HCT116 (cell line): Measurements from ENCODE around the gene WDR64. TPM values are rescaled to one million over a fixed set of nuclear protein-coding genes. Genes with fewer than 3 reads are reported as not detected.

Experiments
- ATAC-seq: fragments of 200-7000 bp; cut with Tn5 transposase; 2 replicates; pipeline ENCODE4 v1.9.1; 2020; ENCODE audit warnings: mild to moderate bottlenecking, moderate library complexity
- BruUV-seq: library from RNA; stranded (reverse); fragments of 400-500 nt; replicated peaks from 2 replicates; lab custom pipeline; 2021; lab: Mats Ljungman, UMichigan
- CTCF ChIA-PET: fragments of 300-600 bp; sonication (Branson Sonifier 250); formaldehyde crosslinking; loops from one replicate; lab custom pipeline; 2021; ENCODE audit warnings: antibody characterized with exemption; lab: Charles Lee
- POLR2A ChIA-PET: fragments of 300-600, 350-600 bp; sonication (Branson Sonifier 250); formaldehyde crosslinking; loops from one replicate; lab custom pipeline; 2021; ENCODE audit warnings: antibody characterized with exemption; lab: Charles Lee
- RAD21 ChIA-PET, 2 experiments: fragments of 300-600 bp; sonication (Branson Sonifier 250); formaldehyde crosslinking; loops; one replicate each; lab custom pipeline; 2023; ENCODE audit warnings: low total read pairs in 2 of 2; ENCODE audit not compliant: uncharacterized antibody in 2 of 2, unreplicated experiment in 2 of 2, low non-redundant PET in 1 of 2; lab: Charles Lee
- DNase-seq: peaks from one replicate; pipeline ENCODE4 v3.0.0-alpha.2; 2010; ENCODE audit warnings: low read depth, low spot score
- H2AFZ ChIP-seq: fragments of 200-600 bp; shearing (Covaris generic), sonication (generic); 2 replicates; pipeline ENCODE4 v1.6.1; 2017; ENCODE audit warnings: low read depth, mixed run types, mixed read lengths, antibody characterized with exemption, low read length; ENCODE audit not compliant: poor library complexity, severe bottlenecking
- H3K27ac ChIP-seq: 2 replicates; pipeline ENCODE4 v1.5.1; 2012; ENCODE audit warnings: low read depth, low read length
- H3K27me3 ChIP-seq: fragments of 200-600 bp; sonication (generic); 2 replicates; pipeline ENCODE4 v1.6.1; 2016; ENCODE audit warnings: mixed run types, low read length, mixed read lengths; ENCODE audit not compliant: insufficient read depth
- H3K36me3 ChIP-seq, 2 experiments: fragments of 200-500 bp in 1 of 2; fragments of 200-600 bp in 1 of 2; sonication (Bioruptor generic) in 1 of 2; sonication (generic) in 1 of 2; 2 replicates each; pipeline versions ENCODE4 v1.5.1 to v1.6.1; 2014 to 2016; ENCODE audit warnings: low read length in 2 of 2, inconsistent platforms in 1 of 2, mixed read lengths in 1 of 2, mixed run types in 1 of 2; ENCODE audit not compliant: insufficient read depth in 2 of 2, control insufficient read depth in 1 of 2
- H3K4me1 ChIP-seq, 2 experiments: fragments of 200-600 bp in 1 of 2; sonication (generic) in 1 of 2; 2 replicates each; pipeline versions ENCODE4 v1.5.1 to v1.6.1; 2012 to 2017; ENCODE audit warnings: low read length in 2 of 2, inconsistent platforms in 1 of 2, mild to moderate bottlenecking in 1 of 2, mixed read lengths in 1 of 2, mixed run types in 1 of 2, moderate library complexity in 1 of 2; ENCODE audit not compliant: insufficient read depth in 2 of 2, control insufficient read depth in 1 of 2
- H3K4me2 ChIP-seq: fragments of 200-600 bp; sonication (generic); 2 replicates; pipeline ENCODE4 v1.6.1; 2017; ENCODE audit warnings: mixed run types, low read length, mixed read lengths
- H3K4me3 ChIP-seq, 2 experiments: fragments of 200-600 bp in 1 of 2; sonication (generic) in 1 of 2; replicated peaks in 1 of 2; 2 replicates each; pipeline ENCODE4 v1.5.1; 2011 to 2016; ENCODE audit warnings: low read length in 2 of 2, control low read depth in 1 of 2, low read depth in 1 of 2, mild to moderate bottlenecking in 1 of 2, mixed read lengths in 1 of 2, mixed run types in 1 of 2
- H3K79me2 ChIP-seq: fragments of 200-600 bp; sonication (generic); 2 replicates; pipeline ENCODE4 v1.6.1; 2017; ENCODE audit warnings: mild to moderate bottlenecking, mixed run types, low read length, moderate library complexity, mixed read lengths; ENCODE audit not compliant: insufficient read depth
- H3K9ac ChIP-seq: fragments of 200-600 bp; sonication (generic); 2 replicates; pipeline ENCODE4 v1.6.1; 2016; ENCODE audit warnings: low read length, mixed read lengths
- H3K9me2 ChIP-seq: fragments of 200-600 bp; sonication (generic), shearing (Covaris generic); 2 replicates; pipeline ENCODE4 v1.6.1; 2017; ENCODE audit warnings: mixed run types, mild to moderate bottlenecking, moderate library complexity; ENCODE audit not compliant: insufficient read depth
- H3K9me3 ChIP-seq, 2 experiments: fragments of 200-500 bp in 1 of 2; fragments of 200-600 bp in 1 of 2; sonication (Bioruptor generic) in 1 of 2; sonication (generic) in 1 of 2; 2 replicates each; pipeline ENCODE4 v1.6.1; 2014 to 2017; ENCODE audit warnings: low read length in 2 of 2, mixed read lengths in 2 of 2, inconsistent platforms in 1 of 2, low read depth in 1 of 2, mild to moderate bottlenecking in 1 of 2, mixed run types in 1 of 2, moderate library complexity in 1 of 2; ENCODE audit not compliant: control insufficient read depth in 1 of 2, insufficient read depth in 1 of 2
- H4K20me1 ChIP-seq: fragments of 200-600 bp; sonication (generic), shearing (Covaris generic); 2 replicates; pipeline ENCODE4 v1.6.1; 2017; ENCODE audit warnings: mixed run types, mild to moderate bottlenecking, moderate library complexity; ENCODE audit not compliant: insufficient read depth
- CBX3 ChIP-seq: IDR thresholded peaks from 2 replicates; pipeline ENCODE4 v1.6.1; 2012; ENCODE audit warnings: low read depth
- EGR1 ChIP-seq: IDR thresholded peaks from 2 replicates; pipeline ENCODE4 v1.6.1; 2012; ENCODE audit warnings: low read depth
- ELF1 ChIP-seq: IDR thresholded peaks from 2 replicates; pipeline ENCODE4 v1.6.1; 2012; ENCODE audit warnings: low read depth, borderline replicate concordance
- EZH2phosphoT487 ChIP-seq: fragments of 200-600 bp; IDR thresholded peaks from 2 replicates; pipeline ENCODE4 v1.6.1; 2018; ENCODE audit warnings: antibody characterized with exemption, borderline replicate concordance
- JUND ChIP-seq: IDR thresholded peaks from 2 replicates; pipeline ENCODE4 v1.6.1; 2012
- POLR2A ChIP-seq: IDR thresholded peaks from 2 replicates; pipeline ENCODE4 v1.7.0; 2011; ENCODE audit warnings: borderline replicate concordance; ENCODE audit not compliant: insufficient read depth, insufficient read length; ENCODE audit errors: extremely low read depth
- POLR2AphosphoS5 ChIP-seq: IDR thresholded peaks from 2 replicates; pipeline ENCODE4 v1.6.1; 2011; ENCODE audit warnings: mild to moderate bottlenecking, low read depth, low read length, moderate library complexity
- RAD21 ChIP-seq: IDR thresholded peaks from 2 replicates; pipeline ENCODE4 v1.6.1; 2012; ENCODE audit warnings: low read depth, mild to moderate bottlenecking
- SP1 ChIP-seq: IDR thresholded peaks from 2 replicates; pipeline ENCODE4 v1.6.1; 2012; ENCODE audit warnings: low read depth
- TCF7L2 ChIP-seq: IDR thresholded peaks from 2 replicates; pipeline ENCODE4 v1.7.0; 2011; ENCODE audit warnings: borderline replicate concordance, inconsistent platforms; ENCODE audit not compliant: insufficient read depth, insufficient read length; ENCODE audit errors: extremely low read depth
- ZBTB33 ChIP-seq: IDR thresholded peaks from 2 replicates; pipeline ENCODE4 v1.6.1; 2011; ENCODE audit warnings: mild to moderate bottlenecking, low read length, moderate library complexity; ENCODE audit not compliant: insufficient replicate concordance; ENCODE audit errors: extremely low read depth
- ZNF274 ChIP-seq: fragments of 200-500 bp; sonication (Bioruptor generic); IDR thresholded peaks from 2 replicates; pipeline ENCODE4 v1.6.1; 2014; ENCODE audit warnings: mild to moderate bottlenecking, low read depth, low read length, inconsistent platforms
- intact Hi-C: fragments of 100-400 bp; cut with micrococcal nuclease; formaldehyde crosslinking; loops from 2 replicates; pipeline ENCODE4 v1.10.0; 2022
- total RNA-seq: library from RNA; stranded (reverse); gene quantifications from one replicate; pipeline ENCODE4 v1.2.1, GENCODE V29; 2021; ENCODE audit not compliant: unreplicated experiment
- TF ChIP-seq, protein P1 (sequence below), 3 experiments: fragments of 200-600 bp in 1 of 3; sonication (generic) in 1 of 3; IDR thresholded peaks in 2 of 3; conservative IDR thresholded peaks in 1 of 3; 2 replicates each; pipeline ENCODE4 v1.5.1; 2012 to 2017; ENCODE audit warnings: low read depth in 2 of 3, low read length in 2 of 3, antibody characterized with exemption in 1 of 3, borderline replicate concordance in 1 of 3, control low read depth in 1 of 3, mild to moderate bottlenecking in 1 of 3, mixed read lengths in 1 of 3, mixed run types in 1 of 3, moderate library complexity in 1 of 3; ENCODE audit not compliant: insufficient read depth in 1 of 3
- TF ChIP-seq, protein P2 (sequence below): IDR thresholded peaks from 2 replicates; pipeline ENCODE4 v1.6.1; 2012

WDR64 gene
- total RNA-seq, 1 experiment from 2014 or later = not detected

DNA sequence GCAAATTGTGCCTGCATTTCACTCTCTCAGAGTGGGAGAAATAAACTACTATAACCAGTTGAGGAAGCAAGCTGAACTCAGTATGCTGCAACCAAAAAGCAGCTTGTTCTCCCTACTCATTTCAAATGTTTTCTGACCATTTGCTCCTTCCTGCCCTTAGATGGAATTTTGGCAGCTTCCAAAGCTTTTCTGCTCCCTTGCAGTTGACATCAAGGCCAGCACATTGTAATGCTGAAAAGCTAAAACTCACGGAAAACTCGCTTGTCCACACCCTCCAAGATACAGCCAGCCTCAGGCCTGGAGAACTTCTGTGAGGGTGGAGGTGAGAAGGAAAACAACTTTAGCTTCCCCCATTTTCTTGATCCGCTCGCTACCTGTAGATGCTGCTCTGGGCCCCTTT is 6.9 kb upstream of the WDR64 start:
- no peak overlapping the region for H3K27ac ChIP-seq
- DNase-seq (no peak), ATAC-seq (no peak)
- no peak overlapping the region for H3K4me3 ChIP-seq
- no peak overlapping the region for H2AFZ ChIP-seq
- ChIA-PET POLR2A (no interaction called here), RAD21 (no interaction called here), CTCF (no interaction called here)
- no peak overlapping the region for H3K4me2 ChIP-seq
- intact Hi-C loops = no loop called here
- no TSS peak for BruUV-seq
- H3K9me2 ChIP-seq = no peaks in the 10 kb centered on the region
- H3K9ac ChIP-seq = no peak overlapping the region
- no peaks in the 10 kb centered on the region for H3K27me3 ChIP-seq
- H3K36me3 ChIP-seq = no peaks in the 10 kb centered on the region
- no peaks in the 10 kb centered on the region for H3K79me2 ChIP-seq
- no peaks in the 10 kb centered on the region for H3K9me3 ChIP-seq
- H3K4me1 ChIP-seq = peaks cover 5 to 22% of the 10 kb centered on the region in 2 experiments; a peak in 3 of 4 replicates
- TF ChIP-seq POLR2A (no peak), EGR1 (no peak), ZNF274 (no peak), POLR2AphosphoS5 (no peak), EZH2phosphoT487 (no peak), JUND (no peak), CBX3 (no peak), ELF1 (no peak), SP1 (no peak), TCF7L2 (no peak), RAD21 (no peak), ZBTB33 (no peak)
- TF ChIP-seq, protein P1, sequence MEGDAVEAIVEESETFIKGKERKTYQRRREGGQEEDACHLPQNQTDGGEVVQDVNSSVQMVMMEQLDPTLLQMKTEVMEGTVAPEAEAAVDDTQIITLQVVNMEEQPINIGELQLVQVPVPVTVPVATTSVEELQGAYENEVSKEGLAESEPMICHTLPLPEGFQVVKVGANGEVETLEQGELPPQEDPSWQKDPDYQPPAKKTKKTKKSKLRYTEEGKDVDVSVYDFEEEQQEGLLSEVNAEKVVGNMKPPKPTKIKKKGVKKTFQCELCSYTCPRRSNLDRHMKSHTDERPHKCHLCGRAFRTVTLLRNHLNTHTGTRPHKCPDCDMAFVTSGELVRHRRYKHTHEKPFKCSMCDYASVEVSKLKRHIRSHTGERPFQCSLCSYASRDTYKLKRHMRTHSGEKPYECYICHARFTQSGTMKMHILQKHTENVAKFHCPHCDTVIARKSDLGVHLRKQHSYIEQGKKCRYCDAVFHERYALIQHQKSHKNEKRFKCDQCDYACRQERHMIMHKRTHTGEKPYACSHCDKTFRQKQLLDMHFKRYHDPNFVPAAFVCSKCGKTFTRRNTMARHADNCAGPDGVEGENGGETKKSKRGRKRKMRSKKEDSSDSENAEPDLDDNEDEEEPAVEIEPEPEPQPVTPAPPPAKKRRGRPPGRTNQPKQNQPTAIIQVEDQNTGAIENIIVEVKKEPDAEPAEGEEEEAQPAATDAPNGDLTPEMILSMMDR (IDR thresholded peaks at IDR 0.05 in 2 of 3, conservative IDR thresholded peaks at IDR 0.05 in 1 of 3; ENCODE audit: borderline replicate concordance in 1 of 3, insufficient read depth in 1 of 3, low read depth in 2 of 3, low read length in 2 of 3) = no peak
- TF ChIP-seq, protein P2, sequence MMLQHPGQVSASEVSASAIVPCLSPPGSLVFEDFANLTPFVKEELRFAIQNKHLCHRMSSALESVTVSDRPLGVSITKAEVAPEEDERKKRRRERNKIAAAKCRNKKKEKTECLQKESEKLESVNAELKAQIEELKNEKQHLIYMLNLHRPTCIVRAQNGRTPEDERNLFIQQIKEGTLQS = no peak
- no peaks in the 10 kb centered on the region for H4K20me1 ChIP-seq
